ACHN (cell line): Measurements from ENCODE around the gene SYNPR.

Source experiments
- DNase-seq: peaks from one replicate; pipeline ENCODE4 v3.0.0-alpha.2; 2015
- in situ Hi-C: cut with HindIII; loops from 2 replicates; pipeline ENCODE4 v1.10.0; 2017; ENCODE audit warnings: low sequenced_read_pairs, low pct_ligation_motif_present, low pct_unique_long_range_greater_than_20kb

Gene SYNPR

DNA sequence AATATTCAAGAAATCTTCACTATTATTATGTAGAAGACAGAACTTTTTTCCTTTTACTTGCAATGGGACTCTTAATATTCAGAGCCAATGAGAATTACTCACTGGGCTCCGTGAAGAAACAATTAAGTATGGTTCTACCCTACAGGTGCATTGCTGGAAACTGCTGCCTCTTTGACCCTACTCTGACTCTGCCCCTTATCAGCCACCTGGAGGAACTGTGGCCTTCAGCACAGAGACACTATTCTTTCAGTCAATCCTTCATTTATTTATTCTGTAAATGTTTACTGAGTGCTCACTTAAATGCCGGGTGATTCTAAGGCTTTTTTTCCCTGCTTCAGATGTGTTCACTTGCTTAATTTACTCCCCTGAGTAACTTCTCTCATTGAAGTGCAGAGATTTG is 163.2 kb downstream of the SYNPR start:
- in situ Hi-C loops, result no loop called here
- DNase-seq, result no peak

DNA sequence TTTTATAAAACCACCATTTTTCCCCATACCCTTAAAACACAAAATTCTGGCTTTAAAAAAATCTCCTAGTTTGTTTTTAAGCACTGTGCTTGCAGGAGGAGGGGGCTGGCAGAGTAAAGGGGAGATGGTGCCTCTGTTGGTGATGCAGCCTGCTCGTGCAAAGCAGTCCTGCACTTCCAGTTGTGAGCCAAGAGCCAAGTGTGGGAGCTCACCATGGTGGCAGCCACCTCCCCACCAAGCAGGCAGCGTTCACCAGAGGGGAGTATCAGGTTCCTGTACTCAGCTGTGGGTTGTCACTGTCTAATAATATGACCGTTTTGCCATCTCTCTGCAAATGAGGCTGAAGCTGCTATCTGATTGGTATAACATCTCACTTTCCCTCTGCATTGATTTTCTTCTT is 164.8 kb downstream of the SYNPR start:
- in situ Hi-C loops, result no loop called here

DNA sequence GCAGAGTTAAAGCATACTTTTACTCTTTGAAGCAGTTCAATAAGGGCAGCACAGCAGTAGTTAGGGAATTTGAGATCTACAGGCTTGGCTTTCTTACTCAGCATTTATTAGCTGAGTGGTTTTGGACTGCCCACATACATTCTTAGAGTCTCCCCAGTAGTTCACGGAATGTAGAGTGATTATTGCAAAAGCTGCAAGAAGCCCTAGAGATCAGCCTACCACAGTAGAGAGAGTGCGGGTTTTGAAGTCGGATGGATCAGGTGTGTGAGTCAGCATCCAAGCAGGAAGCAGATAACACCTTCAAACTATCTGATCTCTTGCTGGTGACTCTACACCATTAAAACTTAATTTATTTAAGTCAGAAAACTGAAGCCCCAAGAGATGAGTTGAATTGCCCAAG is 171.9 kb downstream of the SYNPR start:
- DNase-seq, result no peak
- in situ Hi-C loops, result no loop called here

More for the DNA sequence above, 164.8 kb downstream of the SYNPR start:
- no peak for DNase-seq

DNA sequence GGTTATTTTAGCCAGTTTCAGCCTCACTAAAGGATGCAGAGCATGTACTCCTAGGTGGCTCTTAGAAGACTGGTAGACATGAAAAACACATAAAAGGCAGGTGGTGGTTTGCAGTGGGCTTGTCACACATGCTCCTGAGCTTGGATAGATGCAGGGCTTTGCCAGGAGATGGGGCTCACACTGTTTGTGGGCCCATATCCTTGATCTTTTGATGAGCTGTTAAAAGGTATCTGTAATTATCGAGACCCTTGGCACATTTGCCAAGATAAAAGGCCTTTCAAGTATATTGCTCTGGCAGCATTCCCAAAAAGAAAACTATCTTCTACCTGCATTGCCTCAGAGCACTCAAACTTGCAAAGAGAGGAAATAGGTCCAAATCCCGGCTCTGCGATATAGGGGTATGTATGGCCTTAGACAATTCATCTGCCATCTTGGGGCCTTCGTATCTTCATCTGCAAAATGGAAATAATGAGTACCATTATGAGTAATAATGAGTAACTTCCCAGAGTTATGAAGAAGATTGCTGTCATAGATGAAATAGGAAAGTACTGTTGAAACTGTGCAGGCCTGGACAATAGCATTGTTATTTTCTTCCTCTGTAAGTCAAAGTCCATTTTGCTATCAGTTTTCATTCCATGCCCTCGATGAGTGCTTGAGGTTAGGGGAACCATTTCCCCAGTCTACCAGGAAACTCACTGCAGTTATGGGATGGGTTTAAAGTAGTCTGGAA is 172.7 kb downstream of the SYNPR start:
- in situ Hi-C loops, result no loop called here

DNA sequence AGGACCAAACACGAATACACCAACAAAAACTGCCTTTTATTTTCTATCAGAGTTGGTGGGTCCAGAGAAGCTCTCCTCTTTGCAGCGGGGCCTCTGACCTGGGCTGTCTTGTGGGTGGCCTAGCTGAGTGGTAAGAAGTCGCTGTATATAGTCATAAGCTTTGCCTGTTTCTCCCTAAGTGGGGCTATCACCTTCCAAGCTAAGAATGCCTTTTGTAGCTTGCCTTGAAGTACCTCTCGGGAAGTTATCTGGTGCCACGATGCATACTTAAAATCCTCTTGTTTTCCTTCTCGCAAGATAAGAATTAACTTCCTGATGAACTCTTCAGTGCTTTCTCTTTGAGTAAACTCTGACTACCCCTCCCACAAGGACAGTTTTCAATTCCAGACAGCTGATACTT is 178.8 kb downstream of the SYNPR start:
- DNase-seq, result no peak
- in situ Hi-C loops, result no loop called here

More for the DNA sequence above, 172.7 kb downstream of the SYNPR start:
- no peak for DNase-seq

DNA sequence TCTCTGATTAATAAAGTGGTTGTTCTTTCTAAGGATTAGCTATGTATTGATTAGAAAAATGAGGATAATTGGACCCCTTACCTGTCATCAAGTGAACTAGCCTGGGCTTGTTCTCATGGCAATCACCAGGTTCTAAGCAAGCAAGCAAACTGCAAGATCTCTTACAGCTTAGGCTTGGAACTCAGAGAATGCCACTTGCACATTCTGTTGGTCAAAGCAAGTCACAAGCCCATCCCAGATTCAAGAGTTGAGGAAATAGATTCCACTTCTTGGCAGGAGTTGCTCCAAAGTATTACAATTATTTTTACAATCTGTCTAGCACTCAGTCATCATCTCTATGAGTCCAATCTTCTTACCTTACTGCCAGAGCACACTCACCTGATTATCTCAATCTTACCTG is 180.3 kb downstream of the SYNPR start:
- in situ Hi-C loops, result no loop called here
- no peak for DNase-seq

DNA sequence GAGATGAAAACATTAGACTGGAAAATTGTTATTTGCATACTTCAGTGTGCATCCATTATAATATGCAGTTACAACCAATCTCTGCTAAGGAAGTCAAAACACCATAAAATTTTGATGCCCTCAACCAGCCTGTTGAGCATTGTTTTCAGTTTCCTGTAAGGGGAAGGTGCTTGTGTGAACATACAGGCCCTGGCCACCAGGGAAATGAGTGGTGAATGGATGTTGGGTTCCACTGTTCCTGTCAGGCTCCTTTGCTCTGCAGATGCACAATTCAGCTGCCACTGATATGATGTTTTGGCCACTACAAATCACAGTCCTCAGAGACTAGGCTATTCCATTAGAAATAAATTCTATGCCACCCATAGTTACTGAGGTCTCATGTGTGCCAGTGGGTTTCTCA is 184.6 kb downstream of the SYNPR start:
- no peak for DNase-seq
- in situ Hi-C loops, result no loop called here

DNA sequence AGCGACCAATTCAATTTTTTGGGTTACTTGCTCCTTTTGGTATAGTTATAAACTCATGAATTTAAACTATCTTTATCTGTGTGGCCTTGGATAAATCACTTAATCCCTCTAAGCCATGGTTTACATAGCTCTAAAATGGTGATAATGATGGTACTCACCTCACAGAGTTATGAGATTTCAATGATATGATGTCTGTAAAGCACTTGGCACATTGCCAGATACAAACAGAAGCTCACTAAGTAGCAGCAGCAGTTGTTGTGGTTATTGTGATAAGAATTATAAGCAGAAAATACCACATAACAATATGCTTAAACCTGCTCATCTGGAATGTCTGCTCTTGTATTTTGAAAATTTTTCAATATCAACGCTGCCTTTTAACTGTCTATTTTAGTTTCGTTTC is 189.3 kb downstream of the SYNPR start:
- no peak for DNase-seq
- in situ Hi-C loops, result no loop called here

DNA sequence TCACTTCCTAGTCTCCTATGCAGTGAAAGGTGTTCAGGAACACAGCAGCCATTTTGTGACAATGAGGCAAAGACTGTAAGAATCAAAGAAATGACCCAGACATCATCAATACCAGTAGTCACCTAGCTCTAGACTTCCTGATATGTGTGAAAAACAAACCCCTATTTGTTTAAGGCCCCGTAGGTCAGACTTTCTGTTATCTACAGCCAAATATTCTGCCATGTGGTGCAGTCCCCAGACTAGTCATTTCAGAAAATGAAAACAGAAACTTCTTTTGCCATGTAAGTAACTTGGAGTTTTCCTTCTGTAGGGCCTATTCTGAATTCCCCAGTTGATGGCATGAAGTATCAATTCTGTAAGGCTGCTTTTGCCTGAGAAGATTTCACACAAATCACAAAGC is 192.6 kb downstream of the SYNPR start:
- in situ Hi-C loops, result no loop called here
- DNase-seq, result no peak

DNA sequence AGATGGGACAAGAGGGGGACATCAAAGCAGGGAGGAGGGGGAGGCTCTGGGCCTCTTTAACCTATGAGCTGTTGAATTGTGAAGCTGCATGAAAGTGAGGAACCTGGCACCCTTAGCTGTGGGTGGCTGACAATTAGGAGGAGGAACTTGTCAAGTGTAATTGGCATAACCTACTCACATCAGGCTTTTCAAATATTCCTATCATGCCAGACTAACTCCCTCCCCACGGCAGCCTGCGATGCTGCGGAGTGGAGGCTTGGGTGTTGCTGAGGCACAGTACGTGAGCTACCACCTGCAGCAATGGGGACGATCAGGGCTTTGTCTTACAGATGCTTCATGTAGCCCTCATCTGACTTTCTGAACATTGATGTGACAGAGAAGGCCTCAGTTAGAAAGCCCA is 193.7 kb downstream of the SYNPR start:
- DNase-seq, result no peak
- in situ Hi-C loops, result no loop called here

DNA sequence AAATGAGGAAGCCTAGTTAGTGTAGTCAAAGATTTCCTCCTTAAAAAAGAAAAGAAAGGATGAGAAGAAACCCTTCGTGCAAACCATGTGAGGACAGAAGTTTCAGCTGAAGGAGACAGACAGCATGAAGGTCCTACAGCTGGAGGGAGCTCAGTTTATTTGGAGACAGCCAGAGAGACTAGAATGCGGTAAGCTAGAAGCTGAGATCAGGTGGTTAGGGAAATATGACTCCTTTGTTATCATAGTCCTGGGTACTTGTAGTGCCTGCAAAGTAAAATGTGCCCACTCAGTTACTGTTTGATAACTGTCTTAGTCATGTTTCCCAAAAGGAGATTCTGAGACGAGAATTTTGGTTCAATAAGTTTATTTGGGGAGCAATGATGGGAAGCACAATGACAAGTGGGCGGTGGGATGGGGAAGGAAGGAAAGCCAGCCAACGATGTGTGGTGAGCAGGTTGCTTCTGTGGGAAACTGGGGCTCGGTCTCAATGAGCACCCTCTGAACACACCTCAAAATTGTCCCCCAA is 195.6 kb downstream of the SYNPR start:
- in situ Hi-C loops, result no loop called here
- no peak for DNase-seq

DNA sequence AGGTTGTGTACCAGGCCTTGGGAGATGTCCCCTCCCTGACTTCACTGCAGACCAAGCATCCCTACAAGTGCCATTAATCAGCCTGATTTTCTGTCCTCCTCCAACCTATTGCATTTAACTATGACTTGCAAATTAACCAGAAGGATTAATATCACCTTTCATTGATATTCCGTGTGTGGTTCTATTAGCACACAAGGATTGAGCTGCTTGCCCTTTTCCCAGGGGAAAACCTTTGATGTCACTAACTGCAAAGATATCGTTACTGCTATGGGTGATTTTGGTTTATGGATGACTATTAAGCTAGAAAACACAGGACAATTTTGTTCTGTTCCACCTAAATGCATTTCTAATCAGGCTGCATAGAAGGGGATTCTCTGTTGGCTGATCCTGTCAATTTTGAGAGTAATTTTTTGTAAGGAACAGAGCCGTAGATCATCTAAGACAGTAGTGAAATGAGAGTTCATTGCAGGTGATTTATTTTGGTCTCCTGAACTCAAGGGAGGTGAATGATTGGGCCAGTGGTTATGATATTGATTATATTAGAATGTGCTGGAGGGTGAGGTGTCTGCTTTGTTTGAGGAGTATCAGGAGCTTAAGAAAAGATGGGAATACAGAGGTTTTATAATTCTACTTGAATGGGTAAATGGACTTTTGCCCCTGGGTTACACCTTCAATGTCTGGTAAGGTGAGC is 196.9 kb downstream of the SYNPR start:
- no peak for DNase-seq
- in situ Hi-C loops, result no loop called here

DNA sequence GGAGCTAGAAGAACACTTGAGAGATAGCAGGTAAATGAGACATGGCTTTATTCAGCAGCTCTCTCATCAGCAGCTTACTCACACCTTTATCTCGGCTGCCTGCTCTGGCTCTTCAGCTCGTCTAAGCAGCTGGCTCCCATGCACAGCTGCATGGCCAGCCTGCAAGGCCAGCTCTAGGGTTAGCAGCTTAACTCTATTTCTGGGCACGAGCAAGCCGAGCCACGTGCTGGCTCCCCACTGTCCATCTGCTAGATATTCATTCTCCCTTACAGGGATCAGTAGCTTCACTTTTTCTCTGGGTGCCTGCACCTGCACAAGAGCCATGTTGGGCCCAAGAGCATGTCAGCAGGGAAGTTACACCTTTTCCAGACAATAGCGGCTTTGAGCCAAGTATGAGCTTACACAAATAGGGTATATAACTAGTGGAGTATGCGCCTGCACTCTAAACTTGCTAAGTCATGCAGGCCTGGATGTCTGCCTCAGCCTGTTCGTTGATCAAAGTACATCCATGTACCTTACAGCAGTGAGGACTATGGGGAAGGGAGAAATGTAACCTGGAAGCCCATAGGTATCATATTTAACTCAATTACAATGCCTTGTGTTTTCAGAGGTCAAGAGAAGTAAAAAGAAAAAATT is 199.5 kb downstream of the SYNPR start:
- no peak for DNase-seq
- in situ Hi-C loops, result no loop called here

DNA sequence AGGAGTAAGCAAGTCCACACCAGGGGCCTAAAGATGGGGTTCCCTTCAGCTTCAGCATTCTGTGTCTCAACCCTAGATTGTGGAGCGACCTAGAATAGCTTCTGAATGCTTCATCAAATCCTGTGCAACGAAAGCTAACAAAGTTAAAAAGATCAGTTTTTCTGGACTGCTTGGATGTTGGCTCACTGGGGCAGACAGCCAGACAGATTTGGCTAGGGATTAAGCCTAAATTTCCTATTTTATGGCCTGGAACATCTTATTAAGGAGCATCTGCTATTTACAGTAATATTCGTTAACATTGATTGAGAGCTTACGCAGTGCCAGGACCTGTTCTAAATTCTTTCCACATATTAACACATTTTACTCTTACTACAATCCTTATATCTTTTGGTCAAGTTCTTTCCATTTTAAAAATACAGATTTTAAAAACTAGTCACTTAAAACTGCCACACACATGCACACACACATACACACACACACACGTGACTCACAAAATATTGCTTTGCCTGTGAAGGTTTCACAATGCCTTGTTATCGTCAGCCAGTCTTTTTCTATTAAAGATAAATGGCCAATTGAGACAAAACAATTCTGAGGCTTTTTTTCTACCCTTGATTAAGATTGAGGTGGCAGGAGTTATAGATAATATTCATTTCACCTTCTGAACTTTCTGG is 201.0 kb downstream of the SYNPR start:
- no peak for DNase-seq
- in situ Hi-C loops, result no loop called here

DNA sequence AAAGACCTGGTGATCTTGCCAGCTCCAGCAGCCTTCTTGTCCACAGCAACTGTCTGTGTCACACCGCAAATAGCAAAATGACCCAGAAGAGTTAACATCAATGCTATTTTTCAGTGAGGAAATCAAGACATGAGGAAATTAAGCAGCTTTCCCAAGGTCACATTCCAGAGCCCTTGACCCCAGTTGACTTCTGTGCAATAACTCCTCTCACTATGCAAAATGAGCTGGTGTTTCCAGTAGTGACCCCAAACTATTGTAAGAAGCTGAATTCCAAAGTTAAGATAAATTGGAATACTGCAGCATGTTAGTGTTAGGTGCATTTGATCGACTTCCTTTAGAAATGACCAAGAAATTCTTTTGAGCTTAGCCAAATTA is 201.5 kb downstream of the SYNPR start:
- DNase-seq, result no peak
- in situ Hi-C loops, result no loop called here

DNA sequence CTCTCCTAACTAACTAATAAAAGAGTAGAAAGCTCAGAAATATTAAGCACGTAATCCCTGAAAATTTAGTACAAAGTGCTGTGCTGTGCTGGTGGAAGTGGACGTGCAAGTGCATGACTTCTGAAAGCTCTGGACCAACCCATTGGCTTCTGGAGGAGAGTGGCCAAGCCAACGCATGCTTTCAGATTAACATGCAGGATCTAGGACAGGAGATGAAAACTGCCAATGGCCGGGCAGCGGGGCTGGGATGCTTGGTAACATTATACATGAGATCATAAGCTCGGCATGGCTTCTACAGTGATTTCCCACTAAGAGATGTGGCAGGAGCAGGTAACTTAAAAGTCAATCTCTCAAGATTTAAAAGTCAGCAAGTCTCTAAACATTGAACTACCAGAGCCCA is 203.5 kb downstream of the SYNPR start:
- DNase-seq, result no peak
- in situ Hi-C loops, result no loop called here

DNA sequence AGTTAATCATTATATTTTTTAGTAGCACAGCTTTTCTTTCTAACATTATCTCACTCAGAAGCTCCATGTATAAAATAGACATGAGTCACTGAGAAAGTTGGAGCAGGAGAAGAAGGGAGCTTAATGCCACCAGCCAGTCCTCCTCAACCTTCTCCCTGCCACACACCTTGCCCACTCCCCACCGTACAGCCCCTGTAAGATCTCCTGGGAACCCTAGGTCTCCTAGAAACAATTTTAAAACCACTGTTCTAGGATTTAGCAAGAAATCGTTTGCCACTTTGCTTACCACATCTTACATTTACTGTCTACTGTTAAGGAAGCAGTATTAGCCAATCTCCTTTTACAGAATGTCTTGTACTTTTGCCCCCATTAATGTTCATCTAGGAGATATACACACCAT is 204.2 kb downstream of the SYNPR start:
- no peak for DNase-seq
- in situ Hi-C loops, result no loop called here

DNA sequence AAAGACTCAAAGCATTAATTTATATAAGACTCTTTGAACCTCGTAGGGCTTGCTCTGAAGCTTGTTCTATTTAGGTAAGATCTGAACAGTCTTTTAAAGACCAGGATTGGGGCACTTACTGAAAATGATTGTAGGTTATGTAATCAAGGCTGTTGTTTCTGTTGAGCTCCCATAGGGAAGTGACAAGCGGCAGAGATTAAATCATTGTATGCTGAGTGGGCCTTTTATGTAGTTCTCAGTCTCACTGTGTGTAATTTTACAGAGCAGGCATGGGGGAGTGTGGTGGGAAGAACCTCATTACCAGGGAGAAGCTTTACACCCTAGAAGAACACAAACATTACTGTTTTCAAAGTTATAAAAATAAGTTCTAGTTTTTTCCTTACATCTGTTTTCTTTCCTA is 214.4 kb downstream of the SYNPR start:
- in situ Hi-C loops, result no loop called here
- DNase-seq, result no peak

DNA sequence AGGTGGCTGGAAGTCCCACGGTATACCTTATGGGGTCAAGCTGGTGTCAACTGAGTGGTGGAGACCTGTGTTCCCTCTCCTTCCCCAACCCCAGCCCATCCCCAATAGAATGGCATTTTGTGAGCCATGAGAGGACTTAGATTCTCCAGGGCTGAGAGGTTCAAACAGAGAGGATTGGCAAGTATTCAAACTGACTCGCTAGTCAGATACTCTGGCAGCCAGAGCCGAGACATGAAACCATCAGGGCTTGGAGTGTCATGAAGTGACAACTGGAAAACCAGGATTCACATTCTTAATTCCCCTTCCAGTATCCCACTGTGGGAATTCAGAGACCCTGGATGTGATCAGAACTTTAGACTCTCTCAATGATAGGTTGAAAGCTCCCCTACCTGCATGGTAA is 215.0 kb downstream of the SYNPR start:
- in situ Hi-C loops, result no loop called here
- no peak for DNase-seq
